Measurements from ENCODE around the gene CCDC154.

The CCDC154 gene

DNA sequence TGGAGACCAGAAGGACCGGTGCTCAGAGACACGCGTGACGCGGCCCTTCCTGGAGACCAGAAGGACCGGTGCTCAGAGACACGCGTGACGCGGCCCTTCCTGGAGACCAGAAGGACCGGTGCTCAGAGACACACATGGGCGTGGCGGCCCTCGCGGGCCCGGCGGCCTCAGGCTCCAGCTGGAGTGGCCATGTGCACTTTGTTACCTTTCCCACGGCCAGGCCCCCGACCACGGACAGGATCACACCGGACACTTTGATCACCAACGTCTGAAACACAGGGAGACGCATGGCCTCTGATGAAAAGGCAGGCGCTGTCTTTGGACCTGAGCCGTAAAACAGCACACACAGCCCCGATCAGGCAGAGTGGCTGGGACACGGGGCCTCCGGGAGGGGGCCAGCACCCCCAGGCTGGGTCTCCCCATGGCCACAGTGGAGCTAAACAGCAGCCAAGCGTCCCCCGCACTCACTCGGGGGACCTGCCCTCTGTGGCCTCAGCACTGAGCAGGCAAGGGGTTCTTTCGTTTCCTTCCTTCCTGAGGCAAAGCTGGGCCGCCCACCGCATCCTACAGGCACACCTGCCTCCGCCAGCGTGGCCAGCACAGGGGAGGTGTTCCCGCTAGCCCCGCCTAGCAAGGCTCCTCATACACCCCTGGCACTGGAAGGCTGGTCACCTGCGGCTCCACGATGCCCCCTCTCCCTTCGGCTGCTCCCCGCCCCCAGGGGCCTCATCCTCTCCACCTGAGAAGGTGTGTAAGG is 13.3 kb upstream of the CCDC154 start:
- DNase-seq (ENCODE audit: extremely low spot score) = no peak
- ChIA-PET POLR2A (no interaction called here), CTCF (no interaction called here)
- TF ChIP-seq FOXA1 (IDR thresholded peaks at IDR 0.05) (no peak), NFRKB (IDR thresholded peaks at IDR 0.05) (no peak), FOXK2 (IDR thresholded peaks at IDR 0.05) (no peak), CTBP1 (IDR thresholded peaks at IDR 0.05; ENCODE audit: borderline replicate concordance) (no peak), L3MBTL2 (conservative IDR thresholded peaks at IDR 0.05) (no peak), LEF1 (IDR thresholded peaks at IDR 0.05; ENCODE audit: borderline replicate concordance) (no peak), TARDBP (IDR thresholded peaks at IDR 0.05) (no peak), ELF4 (IDR thresholded peaks at IDR 0.05) (no peak), ZNF384 (IDR thresholded peaks at IDR 0.05) (no peak), SP1 (IDR thresholded peaks at IDR 0.05) (no peak), HDGF (IDR thresholded peaks at IDR 0.05; ENCODE audit: borderline replicate concordance) (no peak), SUZ12 (IDR thresholded peaks at IDR 0.05) (no peak), BHLHE40 (IDR thresholded peaks at IDR 0.05; ENCODE audit: borderline replicate concordance) (no peak), FOXM1 (IDR thresholded peaks at IDR 0.05; ENCODE audit: borderline replicate concordance) (no peak), ARNT (IDR thresholded peaks at IDR 0.05) (no peak)
- TF ChIP-seq, protein P1, sequence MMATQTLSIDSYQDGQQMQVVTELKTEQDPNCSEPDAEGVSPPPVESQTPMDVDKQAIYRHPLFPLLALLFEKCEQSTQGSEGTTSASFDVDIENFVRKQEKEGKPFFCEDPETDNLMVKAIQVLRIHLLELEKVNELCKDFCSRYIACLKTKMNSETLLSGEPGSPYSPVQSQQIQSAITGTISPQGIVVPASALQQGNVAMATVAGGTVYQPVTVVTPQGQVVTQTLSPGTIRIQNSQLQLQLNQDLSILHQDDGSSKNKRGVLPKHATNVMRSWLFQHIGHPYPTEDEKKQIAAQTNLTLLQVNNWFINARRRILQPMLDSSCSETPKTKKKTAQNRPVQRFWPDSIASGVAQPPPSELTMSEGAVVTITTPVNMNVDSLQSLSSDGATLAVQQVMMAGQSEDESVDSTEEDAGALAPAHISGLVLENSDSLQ (IDR thresholded peaks at IDR 0.05) = no peak

DNA sequence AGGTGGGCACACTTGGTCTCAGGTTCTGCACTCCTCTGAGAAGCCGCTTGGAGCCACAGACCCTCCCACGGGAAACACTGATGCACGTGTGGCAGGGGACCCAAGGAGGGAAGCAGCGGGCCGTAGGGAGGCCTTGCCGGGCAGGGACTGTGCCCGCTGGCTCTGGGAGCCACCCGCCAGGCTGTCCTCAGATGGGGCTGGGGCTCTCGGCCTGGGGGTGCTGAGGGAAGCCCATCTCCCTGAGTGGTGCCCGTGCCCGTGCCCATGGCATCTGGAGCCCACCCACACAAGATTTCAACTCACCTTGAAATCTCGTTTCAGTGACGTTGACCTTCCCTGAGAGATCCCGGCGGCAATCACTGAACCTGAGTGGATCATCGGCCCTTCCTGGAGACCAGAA is 12.6 kb upstream of the CCDC154 start:
- TF ChIP-seq FOXM1 (IDR thresholded peaks at IDR 0.05; ENCODE audit: borderline replicate concordance) (no peak), CTBP1 (IDR thresholded peaks at IDR 0.05; ENCODE audit: borderline replicate concordance) (no peak), ARNT (IDR thresholded peaks at IDR 0.05) (no peak), ELF4 (IDR thresholded peaks at IDR 0.05) (no peak), ZNF384 (IDR thresholded peaks at IDR 0.05) (no peak), FOXA1 (IDR thresholded peaks at IDR 0.05) (no peak), SP1 (IDR thresholded peaks at IDR 0.05) (no peak), BHLHE40 (IDR thresholded peaks at IDR 0.05; ENCODE audit: borderline replicate concordance) (no peak), L3MBTL2 (conservative IDR thresholded peaks at IDR 0.05) (no peak), HDGF (IDR thresholded peaks at IDR 0.05; ENCODE audit: borderline replicate concordance) (no peak), TARDBP (IDR thresholded peaks at IDR 0.05) (no peak), FOXK2 (IDR thresholded peaks at IDR 0.05) (no peak), SUZ12 (IDR thresholded peaks at IDR 0.05) (no peak), NFRKB (IDR thresholded peaks at IDR 0.05) (no peak), LEF1 (IDR thresholded peaks at IDR 0.05; ENCODE audit: borderline replicate concordance) (no peak)
- TF ChIP-seq, protein P1 (IDR thresholded peaks at IDR 0.05) = no peak
- POLR2A ChIA-PET = no interaction called here
- CTCF ChIA-PET = no interaction called here
- DNase-seq (ENCODE audit: extremely low spot score) = no peak

DNA sequence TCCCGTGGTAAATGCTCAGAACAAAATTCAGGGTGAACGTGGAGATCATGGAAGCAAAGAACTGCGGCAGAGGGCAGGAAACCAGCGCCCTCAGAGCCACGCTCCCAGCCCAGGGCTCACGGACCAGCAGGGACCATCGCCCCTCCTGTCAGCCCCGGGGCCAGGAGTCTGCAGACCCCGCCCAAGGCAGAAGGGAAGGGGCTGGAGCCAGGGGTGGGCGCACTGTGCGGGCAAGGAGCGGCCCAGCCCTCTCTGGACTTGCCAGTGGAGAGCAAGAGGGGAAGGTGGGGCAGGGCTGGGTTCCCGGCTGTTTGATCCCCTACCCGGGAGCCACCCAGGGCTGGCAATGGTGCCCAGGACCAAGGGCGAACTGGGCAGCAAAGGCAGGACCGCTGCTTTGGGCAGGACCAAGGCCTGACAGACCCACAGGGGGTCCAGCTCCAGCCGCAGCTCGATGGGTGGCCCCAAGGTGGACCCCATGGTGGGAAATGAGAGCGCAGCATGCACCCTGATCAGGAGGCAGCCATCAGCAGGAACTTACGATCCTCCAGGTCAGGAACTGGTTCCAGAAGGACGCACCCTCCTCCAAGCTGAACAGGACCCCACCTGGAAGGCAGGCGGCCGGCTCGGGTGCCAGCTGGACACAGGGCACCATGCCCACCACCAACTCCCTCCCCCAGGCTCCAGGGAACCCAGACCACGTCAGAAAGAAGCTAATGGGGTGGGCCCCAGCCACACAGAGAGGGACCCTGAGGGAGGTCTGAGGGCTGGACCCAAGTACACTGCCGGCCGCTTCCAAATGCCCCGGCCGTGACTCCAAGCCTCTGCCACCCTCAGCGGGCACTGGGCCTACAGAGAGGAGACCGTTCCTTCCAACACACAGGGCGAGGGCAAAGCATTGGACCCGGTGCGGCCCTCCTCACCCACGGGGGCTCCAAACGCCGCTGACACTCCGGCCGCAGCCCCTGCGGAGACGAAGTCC is 11.1 kb upstream of the CCDC154 start:
- no peak for TF ChIP-seq HDGF (IDR thresholded peaks at IDR 0.05; ENCODE audit: borderline replicate concordance)
- ChIA-PET CTCF (no interaction called here), POLR2A (no interaction called here)
- DNase-seq (ENCODE audit: extremely low spot score) = no peak

DNA sequence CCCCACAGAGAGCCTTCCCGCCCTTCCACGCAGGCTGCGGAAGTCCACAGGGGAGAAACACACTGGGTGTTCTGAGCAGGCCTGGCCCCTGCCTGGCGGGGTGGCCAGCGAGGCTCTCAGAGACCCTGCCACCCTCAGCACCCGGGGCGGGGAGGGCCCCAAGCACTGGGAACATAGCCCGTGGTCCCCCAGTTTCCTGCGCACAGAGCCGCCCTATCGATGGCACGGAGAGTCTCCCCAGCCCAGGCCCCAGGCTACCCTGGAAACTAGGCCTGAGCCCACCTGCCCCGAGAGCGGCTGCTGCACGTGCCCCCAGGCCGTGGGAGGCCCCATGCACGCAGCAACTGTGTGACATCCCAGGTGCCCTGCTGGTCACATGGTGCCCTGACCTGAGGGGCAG is 10.2 kb upstream of the CCDC154 start:
- no peak for DNase-seq (ENCODE audit: extremely low spot score)
- CTCF ChIA-PET = no interaction called here
- TF ChIP-seq HDGF (IDR thresholded peaks at IDR 0.05; ENCODE audit: borderline replicate concordance) (no peak), FOXA1 (IDR thresholded peaks at IDR 0.05) (no peak), FOXM1 (IDR thresholded peaks at IDR 0.05; ENCODE audit: borderline replicate concordance) (no peak), TARDBP (IDR thresholded peaks at IDR 0.05) (no peak), ZNF384 (IDR thresholded peaks at IDR 0.05) (no peak), LEF1 (IDR thresholded peaks at IDR 0.05; ENCODE audit: borderline replicate concordance) (no peak)
- TF ChIP-seq, protein P1 (IDR thresholded peaks at IDR 0.05) = no peak
- POLR2A ChIA-PET = no interaction called here

DNA sequence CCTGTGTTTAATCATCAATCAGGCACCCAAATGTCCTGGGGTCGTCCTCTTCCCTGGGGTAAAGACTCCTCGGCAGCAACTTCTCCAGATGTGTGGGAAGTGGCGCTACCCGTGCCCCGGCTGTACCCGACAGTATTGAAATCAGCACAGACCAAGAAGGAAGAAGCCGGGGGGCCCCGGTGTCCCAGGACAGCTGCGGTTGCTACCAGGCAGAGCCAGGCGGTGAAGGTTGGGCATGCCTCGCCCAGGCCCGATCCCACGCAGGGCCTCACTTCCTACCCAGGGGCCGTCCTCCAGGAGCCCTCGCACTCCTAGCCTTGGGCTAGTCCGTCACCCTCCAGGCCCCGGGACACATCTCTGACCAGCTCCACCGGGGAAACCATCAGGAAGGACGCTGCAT is 9.0 kb upstream of the CCDC154 start:
- no peak for DNase-seq (ENCODE audit: extremely low spot score)
- CTCF ChIA-PET = no interaction called here
- POLR2A ChIA-PET = no interaction called here
- no peak for TF ChIP-seq TARDBP (IDR thresholded peaks at IDR 0.05)
- no peak for TF ChIP-seq SP1 (IDR thresholded peaks at IDR 0.05)
- TF ChIP-seq, protein P1 (IDR thresholded peaks at IDR 0.05) = no peak
- TF ChIP-seq BHLHE40 (IDR thresholded peaks at IDR 0.05; ENCODE audit: borderline replicate concordance) = no peak
- TF ChIP-seq LEF1 (IDR thresholded peaks at IDR 0.05; ENCODE audit: borderline replicate concordance) = no peak
- no peak for TF ChIP-seq ARNT (IDR thresholded peaks at IDR 0.05)

Measured in HEK293T (cell line).